Liver (tissue), 9 donors: Measurements from ENCODE around the gene RALB. TPM values are rescaled to one million over a fixed set of nuclear protein-coding genes. Genes with fewer than 3 reads are reported as not detected.

Experiments used
- DNase-seq: peaks from one replicate; pipeline ENCODE4 v3.0.0-alpha.2; 2017; ENCODE audit warnings: low spot score
- H3K27ac ChIP-seq, 2 donors: one replicate each; pipeline ENCODE4 v1.7.0; 2013; ENCODE audit warnings: inconsistent platforms in 2 of 2, low read length in 2 of 2, control low read depth in 1 of 2, low read depth in 1 of 2, mild to moderate bottlenecking in 1 of 2
- H3K27me3 ChIP-seq, 4 donors: one replicate each; pipeline versions ENCODE4 v1.6.1 to v1.7.0; 2013; ENCODE audit warnings: low read length in 3 of 4, inconsistent platforms in 1 of 4, mild to moderate bottlenecking in 1 of 4, moderate library complexity in 1 of 4; ENCODE audit not compliant: control insufficient read depth in 4 of 4, insufficient read depth in 4 of 4
- H3K36me3 ChIP-seq, 4 donors: one replicate each; pipeline versions ENCODE4 v1.6.1 to v1.7.0; 2013; ENCODE audit warnings: low read length in 3 of 4, mild to moderate bottlenecking in 3 of 4, low read depth in 1 of 4, moderate library complexity in 1 of 4; ENCODE audit not compliant: control insufficient read depth in 4 of 4, insufficient read depth in 3 of 4
- H3K4me1 ChIP-seq, 4 donors: one replicate each; pipeline versions ENCODE4 v1.6.1 to v1.7.0; 2013; ENCODE audit warnings: low read length in 3 of 4, mild to moderate bottlenecking in 3 of 4, moderate library complexity in 1 of 4; ENCODE audit not compliant: control insufficient read depth in 4 of 4, insufficient read depth in 4 of 4
- H3K4me3 ChIP-seq, 3 donors: one replicate each; pipeline versions ENCODE4 v1.6.1 to v1.7.0; 2013; ENCODE audit warnings: low read length in 3 of 3, control low read depth in 1 of 3, low read depth in 1 of 3, mild to moderate bottlenecking in 1 of 3
- H3K9ac ChIP-seq, 2 donors: one replicate each; pipeline ENCODE4 v1.7.0; 2013; ENCODE audit warnings: low read length in 2 of 2, mild to moderate bottlenecking in 2 of 2, moderate library complexity in 2 of 2, control low read depth in 1 of 2, low read depth in 1 of 2
- H3K9me3 ChIP-seq, 4 donors: one replicate each; pipeline versions ENCODE4 v1.6.1 to v1.7.0; 2013; ENCODE audit warnings: low read length in 3 of 4; ENCODE audit not compliant: control insufficient read depth in 4 of 4
- ATF3 ChIP-seq: IDR thresholded peaks from 2 replicates; pipeline ENCODE4 v1.6.1; 2016; ENCODE audit warnings: antibody characterized with exemption
- CTCF ChIP-seq: fragments of 150-350 bp; IDR thresholded peaks from 2 replicates; pipeline ENCODE4 v1.5.1; 2017; ENCODE audit warnings: improper control_type of control experiment, low read depth, low read length; ENCODE audit not compliant: missing input control
- EGR1 ChIP-seq, 2 donors: IDR thresholded peaks; 2 replicates each; pipeline ENCODE4 v1.6.1; 2016 to 2018; ENCODE audit warnings: antibody characterized with exemption in 2 of 2, low read depth in 2 of 2
- FOXA2 ChIP-seq: IDR thresholded peaks from 2 replicates; pipeline ENCODE4 v1.6.1; 2016; ENCODE audit warnings: antibody characterized with exemption
- GABPA ChIP-seq, 2 donors: IDR thresholded peaks in 1 of 2; conservative IDR thresholded peaks in 1 of 2; 2 replicates each; pipeline ENCODE4 v1.6.1; 2016; ENCODE audit warnings: antibody characterized with exemption in 2 of 2, mild to moderate bottlenecking in 1 of 2, moderate library complexity in 1 of 2
- HNF4A ChIP-seq, 2 donors: conservative IDR thresholded peaks; 2 replicates each; pipeline ENCODE4 v1.6.1; 2016; ENCODE audit warnings: antibody characterized with exemption in 2 of 2, mild to moderate bottlenecking in 2 of 2
- HNF4G ChIP-seq: IDR thresholded peaks from 2 replicates; pipeline ENCODE4 v1.6.1; 2016; ENCODE audit warnings: antibody characterized with exemption
- JUND ChIP-seq, 2 donors: IDR thresholded peaks; 2 replicates each; pipeline ENCODE4 v1.6.1; 2016; ENCODE audit warnings: antibody characterized with exemption in 2 of 2
- MAX ChIP-seq: IDR thresholded peaks from 2 replicates; pipeline ENCODE4 v1.6.1; 2016; ENCODE audit warnings: antibody characterized with exemption
- RAD21 ChIP-seq, 2 donors: IDR thresholded peaks; 2 replicates each; pipeline ENCODE4 v1.6.1; 2016; ENCODE audit warnings: antibody characterized with exemption in 2 of 2, mild to moderate bottlenecking in 2 of 2
- REST ChIP-seq: IDR thresholded peaks from 2 replicates; pipeline ENCODE4 v1.6.1; 2016; ENCODE audit warnings: antibody characterized with exemption, mild to moderate bottlenecking
- RXRA ChIP-seq, 2 donors: IDR thresholded peaks; 2 replicates each; pipeline ENCODE4 v1.6.1; 2017 to 2018; ENCODE audit warnings: antibody characterized with exemption in 2 of 2, mild to moderate bottlenecking in 1 of 2
- TAF1 ChIP-seq: conservative IDR thresholded peaks from 2 replicates; pipeline ENCODE4 v1.6.1; 2016; ENCODE audit warnings: antibody characterized with exemption, mild to moderate bottlenecking
- YY1 ChIP-seq: IDR thresholded peaks from 2 replicates; pipeline ENCODE4 v1.6.1; 2016; ENCODE audit warnings: antibody characterized with exemption, mild to moderate bottlenecking
- WGBS: extraction: QIAGEN DNeasy Blood & Tissue Kit; methylation state at CpG from one replicate; pipeline ENCODE4 v1.1.7; 2013; 5-methylcytosine and 5-hydroxymethylcytosine counted together
- polyA plus RNA-seq, 2 donors: library from polyadenylated mRNA; stranded (reverse) in 1 of 2; unstranded in 1 of 2; fragments of 200-250 nt in 1 of 2; fragments of >200 nt in 1 of 2; fragmentation: Nextera tagmentation in 1 of 2; extraction: Ambion mirVana in 1 of 2; gene quantifications; one replicate each; pipeline versions ENCODE4 v1.2.1 to v1.2.3, GENCODE V29; 2013 to 2015
- total RNA-seq, 2 donors: library from RNA; depleted of rRNA; stranded (reverse); fragments of >200 nt; gene quantifications; one replicate each; pipeline ENCODE4 v1.2.3, GENCODE V29; 2014
- donor health status: healthy.
- donor health status: healthy.
- donor health status: healthy.
- donor health status: healthy.
- donor health status: healthy.

The RALB gene
- total and polyA plus RNA-seq, 4 donors: 11.1 to 26.4 (median 20.1) TPM

- no peak for DNase-seq
- 79% methylated on average over 3 of the region's 3 CpGs for WGBS
- no peak for TF ChIP-seq GABPA (IDR thresholded peaks at IDR 0.05 in 1 of 2, conservative IDR thresholded peaks at IDR 0.05 in 1 of 2)
- no peak for TF ChIP-seq CTCF
- TF ChIP-seq JUND (IDR thresholded peaks at IDR 0.05): no peak
- no peak for TF ChIP-seq RAD21 (IDR thresholded peaks at IDR 0.05)
- TF ChIP-seq YY1: no peak
- no peak for TF ChIP-seq EGR1 (IDR thresholded peaks at IDR 0.05; ENCODE audit: low read depth in 2 of 2)
- TF ChIP-seq TAF1: no peak
- TF ChIP-seq RXRA (IDR thresholded peaks at IDR 0.05): no peak
- Histone ChIP-seq H3K36me3 (no peaks in the 10 kb centered on the region), H3K4me1 (no peaks in the 10 kb centered on the region), H3K27me3 (no peaks in the 10 kb centered on the region), H3K9ac (no peak overlapping the region), H3K27ac (no peak overlapping the region), H3K9me3 (no peaks in the 10 kb centered on the region), H3K4me3 (no peak overlapping the region)
These were observed 9.4 kb upstream of the RALB start for GRCh38 chr2:120243211-120243610.

GRCh38 chr2:120243875-120244553 lies 8.6 kb upstream of the RALB start:
- H3K4me1 ChIP-seq: no peaks in the 10 kb centered on the region
- 97% methylated on average over 9 of the region's 9 CpGs for WGBS
- H3K27ac ChIP-seq: no peak overlapping the region
- no peaks in the 10 kb centered on the region for H3K27me3 ChIP-seq
- no peak overlapping the region for H3K9ac ChIP-seq
- no peak for DNase-seq
- H3K9me3 ChIP-seq: no peaks in the 10 kb centered on the region
- TF ChIP-seq EGR1 (IDR thresholded peaks at IDR 0.05; ENCODE audit: low read depth in 2 of 2): no peak
- TF ChIP-seq HNF4A (conservative IDR thresholded peaks at IDR 0.05): no peak
- no peak for TF ChIP-seq RXRA (IDR thresholded peaks at IDR 0.05)
- TF ChIP-seq MAX: no peak
- TF ChIP-seq FOXA2: no peak
- TF ChIP-seq CTCF: no peak
- no peak for TF ChIP-seq REST
- no peak for TF ChIP-seq HNF4G
- no peak for TF ChIP-seq ATF3
- TF ChIP-seq GABPA (IDR thresholded peaks at IDR 0.05 in 1 of 2, conservative IDR thresholded peaks at IDR 0.05 in 1 of 2): no peak
- no peak for TF ChIP-seq RAD21 (IDR thresholded peaks at IDR 0.05)
- no peaks in the 10 kb centered on the region for H3K36me3 ChIP-seq
- H3K4me3 ChIP-seq: no peak overlapping the region
